H1 (cell line): ENCODE data around the gene ANKRD40. TPM values are rescaled to one million over a fixed set of nuclear protein-coding genes. Genes with fewer than 3 reads are reported as not detected.
A peak's percentile ranks its signal among the peaks of the same experiment; 100 is the strongest.

Experiments used
- CTCF ChIA-PET: fragments of 300-600 bp; sonication (Branson Sonifier 250); formaldehyde crosslinking; loops from one replicate; lab custom pipeline; 2021; ENCODE audit not compliant: partially characterized antibody; lab: Charles Lee
- POLR2A ChIA-PET: fragments of 300-600 bp; sonication (Branson Sonifier 250); formaldehyde crosslinking; loops from one replicate; lab custom pipeline; 2021; ENCODE audit warnings: inconsistent platforms; ENCODE audit not compliant: partially characterized antibody; lab: Charles Lee
- DNase-seq, 2 experiments: peaks; one replicate each; pipeline versions ENCODE4 v3.0.0 to v3.0.0-alpha.2; 2010 to 2022; ENCODE audit warnings: low spot score in 2 of 2, low read depth in 1 of 2, mixed read lengths in 1 of 2
- FAIRE-seq: peaks from 2 replicates; lab custom pipeline; 2011; peaks lifted over from hg19 to GRCh38; lab: Jason Lieb, UNC
- H2AFZ ChIP-seq: 2 replicates; pipeline ENCODE4 v1.8.1; 2012; ENCODE audit warnings: low read length, inconsistent platforms
- H2AK5ac ChIP-seq: 2 replicates; pipeline ENCODE4 v1.6.1; 2013; ENCODE audit warnings: low read depth, low read length
- H2BK120ac ChIP-seq: replicated peaks from 2 replicates; pipeline ENCODE3; 2013; ENCODE audit warnings: low read depth, low read length, inconsistent platforms
- H2BK12ac ChIP-seq: 2 replicates; pipeline ENCODE4 v1.6.1; 2013; ENCODE audit warnings: low read depth, low read length
- H2BK15ac ChIP-seq: 2 replicates; pipeline ENCODE4 v1.6.1; 2013; ENCODE audit warnings: low read length
- H2BK20ac ChIP-seq: 2 replicates; pipeline ENCODE4 v1.6.1; 2013; ENCODE audit warnings: low read length
- H2BK5ac ChIP-seq: 2 replicates; pipeline ENCODE4 v1.6.1; 2013; ENCODE audit warnings: low read depth, low read length
- H3K14ac ChIP-seq: 2 replicates; pipeline ENCODE4 v1.6.1; 2013; ENCODE audit warnings: inconsistent platforms; ENCODE audit not compliant: insufficient read length
- H3K18ac ChIP-seq: 2 replicates; pipeline ENCODE4 v1.6.1; 2013; ENCODE audit warnings: low read length; ENCODE audit errors: extremely low read depth
- H3K23ac ChIP-seq: 2 replicates; pipeline ENCODE4 v1.6.1; 2013; ENCODE audit warnings: inconsistent platforms; ENCODE audit not compliant: insufficient read length
- H3K23me2 ChIP-seq: 2 replicates; pipeline ENCODE4 v1.6.1; 2013; ENCODE audit warnings: low read depth, low read length
- H3K27ac ChIP-seq: 2 replicates; pipeline ENCODE4 v1.6.1; 2011; ENCODE audit warnings: low read depth, low read length, inconsistent platforms
- H3K27me3 ChIP-seq, 4 experiments: replicated peaks in 1 of 4; 1 replicate in 1 of 4; 2 replicates in 3 of 4; pipeline versions ENCODE4 v1.6.1 to v1.8.1; 2011 to 2013; ENCODE audit warnings: low read length in 3 of 4, mild to moderate bottlenecking in 3 of 4, inconsistent platforms in 2 of 4, mixed read lengths in 2 of 4, moderate library complexity in 1 of 4; ENCODE audit not compliant: control insufficient read depth in 3 of 4, insufficient read depth in 3 of 4; ENCODE audit errors: extremely low read depth in 1 of 4
- H3K36me3 ChIP-seq, 4 experiments: 2 replicates each; pipeline versions ENCODE4 v1.6.1 to v1.8.1; 2011 to 2013; ENCODE audit warnings: mild to moderate bottlenecking in 4 of 4, low read length in 3 of 4, moderate library complexity in 2 of 4, control low read depth in 1 of 4, inconsistent platforms in 1 of 4; ENCODE audit not compliant: insufficient read depth in 4 of 4, control insufficient read depth in 2 of 4
- H3K4ac ChIP-seq: replicated peaks from 2 replicates; pipeline ENCODE3; 2013; ENCODE audit warnings: low read length, low read depth, mixed read lengths, inconsistent platforms; ENCODE audit not compliant: insufficient read length
- H3K4me1 ChIP-seq, 4 experiments: replicated peaks in 1 of 4; 1 replicate in 1 of 4; 2 replicates in 3 of 4; pipeline versions ENCODE4 v1.6.1 to v1.8.1; 2011 to 2013; ENCODE audit warnings: low read length in 3 of 4, inconsistent platforms in 2 of 4, mixed read lengths in 1 of 4; ENCODE audit not compliant: insufficient read depth in 4 of 4, control insufficient read depth in 3 of 4
- H3K4me2 ChIP-seq, 2 experiments: 2 replicates each; pipeline versions ENCODE4 v1.6.1 to v1.8.1; 2011 to 2013; ENCODE audit warnings: low read depth in 2 of 2, low read length in 2 of 2, control low read depth in 1 of 2, inconsistent platforms in 1 of 2, mild to moderate bottlenecking in 1 of 2; ENCODE audit not compliant: insufficient read depth in 1 of 2
- H3K4me3 ChIP-seq, 4 experiments: fragments of 200-600, 300-600 bp in 1 of 4; sonication (generic), shearing (Covaris generic), sonication (Bioruptor Twin) in 1 of 4; 2 replicates each; pipeline versions ENCODE4 v1.5.1 to v1.8.1; 2011 to 2016; ENCODE audit warnings: low read length in 4 of 4, low read depth in 3 of 4, control low read depth in 2 of 4, inconsistent platforms in 2 of 4, mild to moderate bottlenecking in 2 of 4, mixed read lengths in 1 of 4, moderate library complexity in 1 of 4; ENCODE audit not compliant: insufficient read depth in 2 of 4; ENCODE audit errors: extremely low read depth in 1 of 4
- H3K56ac ChIP-seq: replicated peaks from 2 replicates; pipeline ENCODE3; 2013; ENCODE audit warnings: low read depth, mild to moderate bottlenecking, mixed read lengths, low read length, inconsistent platforms; ENCODE audit not compliant: insufficient read length
- H3K79me1 ChIP-seq: 2 replicates; pipeline ENCODE4 v1.6.1; 2013; ENCODE audit warnings: low read depth, low read length, control low read depth
- H3K79me2 ChIP-seq, 2 experiments: 2 replicates each; pipeline versions ENCODE4 v1.6.1 to v1.8.1; 2012 to 2013; ENCODE audit warnings: low read length in 2 of 2, mild to moderate bottlenecking in 2 of 2, inconsistent platforms in 1 of 2; ENCODE audit not compliant: insufficient read depth in 2 of 2, control insufficient read depth in 1 of 2
- H3K9ac ChIP-seq, 4 experiments: replicated peaks in 1 of 4; 1 replicate in 1 of 4; 2 replicates in 3 of 4; pipeline versions ENCODE4 v1.6.1 to v1.8.1; 2011 to 2013; ENCODE audit warnings: low read depth in 3 of 4, low read length in 3 of 4, control low read depth in 2 of 4, mild to moderate bottlenecking in 2 of 4, moderate library complexity in 2 of 4, inconsistent platforms in 1 of 4; ENCODE audit errors: extremely low read depth in 1 of 4
- H3K9me3 ChIP-seq, 2 experiments: 2 replicates each; pipeline versions ENCODE4 v1.6.1 to v1.8.1; 2012 to 2013; ENCODE audit warnings: mild to moderate bottlenecking in 2 of 2, moderate library complexity in 2 of 2, control low read depth in 1 of 2, inconsistent platforms in 1 of 2, low read depth in 1 of 2, low read length in 1 of 2, mixed read lengths in 1 of 2; ENCODE audit not compliant: insufficient read depth in 2 of 2
- H4K20me1 ChIP-seq, 2 experiments: replicated peaks in 1 of 2; 2 replicates each; pipeline versions ENCODE3 to v1.8.1; 2011 to 2013; ENCODE audit warnings: inconsistent platforms in 2 of 2, low read length in 2 of 2, mild to moderate bottlenecking in 1 of 2; ENCODE audit not compliant: insufficient read depth in 2 of 2, control insufficient read depth in 1 of 2
- H4K5ac ChIP-seq: 2 replicates; pipeline ENCODE4 v1.6.1; 2013; ENCODE audit warnings: low read length, low read depth, mixed read lengths, inconsistent platforms; ENCODE audit not compliant: insufficient read length
- H4K8ac ChIP-seq: 2 replicates; pipeline ENCODE4 v1.8.0; 2013; ENCODE audit warnings: mild to moderate bottlenecking, moderate library complexity, low read length, inconsistent platforms; ENCODE audit not compliant: insufficient read depth; ENCODE audit errors: extremely low read depth
- H4K91ac ChIP-seq: replicated peaks from 2 replicates; pipeline ENCODE3; 2013; ENCODE audit warnings: low read length, mixed read lengths, inconsistent platforms; ENCODE audit not compliant: insufficient read length
- BACH1 ChIP-seq: IDR thresholded peaks from 2 replicates; pipeline ENCODE4 v1.6.1; 2012; ENCODE audit warnings: low read length, improper control_type of control experiment
- MAFK ChIP-seq: IDR thresholded peaks from 2 replicates; pipeline ENCODE4 v1.6.1; 2012; ENCODE audit warnings: low read depth, mild to moderate bottlenecking, improper control_type of control experiment, low read length
- RNF2 ChIP-seq: fragments of 200-900, 300-1000 bp; sonication (generic); IDR thresholded peaks from 2 replicates; pipeline ENCODE4 v1.7.1; 2016; ENCODE audit warnings: borderline replicate concordance, low read depth, mild to moderate bottlenecking, antibody characterized with exemption, low read length; ENCODE audit not compliant: poor library complexity, severe bottlenecking; ENCODE audit errors: missing control alignments
- WGBS, 2 experiments: shearing (Covaris generic) in 1 of 2; methylation state at CpG; one replicate each; pipeline versions ENCODE4 v1.1.6 to v1.1.7; 2013 to 2015; ENCODE audit warnings: low lambda C conversion rate in 2 of 2, mixed read lengths in 2 of 2, inconsistent platforms in 1 of 2, low coverage in 1 of 2, missing lambda C conversion rate in 1 of 2; ENCODE audit not compliant: insufficient replicate concordance in 2 of 2, insufficient coverage in 1 of 2, insufficient read length in 1 of 2; ENCODE audit errors: extremely low coverage in 1 of 2, missing lambda C conversion rate in 1 of 2; 5-methylcytosine and 5-hydroxymethylcytosine counted together
- polyA plus RNA-seq, 7 experiments: library from polyadenylated mRNA; depleted of rRNA in 3 of 7; stranded (reverse) in 5 of 7; unstranded in 2 of 7; fragments of >200 nt in 5 of 7; fragments of 200-250 nt in 2 of 7; gene quantifications; 1 replicate in 5 of 7; 2 replicates in 1 of 7; 4 replicates in 1 of 7; pipeline versions ENCODE4 v1.2.1 to v1.2.3, GENCODE V29; 2011 to 2013; ENCODE audit warnings: missing spikeins in 2 of 7, mixed read lengths in 2 of 7
- total RNA-seq: library from RNA; stranded (reverse); fragmentation: NEBNext Ultra II Directional; extraction: Animal tissue kit (Norgen Biotek cat#: 25700); gene quantifications from 2 replicates; pipeline ENCODE4 v1.2.1, GENCODE V29; 2021

Gene ANKRD40
- total and polyA plus RNA-seq, 2 of the 8 experiments (the other 6 are each of a cell fraction or from before 2014, with no cell fraction given) = 26.1 to 50.1 TPM

- peak overlapping the region; percentile 77; the same call in 1 of the 2 replicates for H2BK20ac ChIP-seq
- H3K18ac ChIP-seq = peak overlapping the region; percentile 48
- H3K79me2 ChIP-seq = no peaks in the 10 kb centered on the region
- H3K9me3 ChIP-seq = no peaks in the 10 kb centered on the region
- DNase-seq = no peak
- FAIRE-seq = no peak
- POLR2A ChIA-PET = interaction anchor here (0.9 to 1.8 kb wide), 7 partner anchors 8 to 182 kb away, joined by 3 to 6 read pairs (median 3); partner anchors contain the start of gene LUC7L3
- no peak overlapping the region for H2AK5ac ChIP-seq
- H3K36me3 ChIP-seq = no peaks in the 10 kb centered on the region
- no peak overlapping the region for H3K23ac ChIP-seq
- no peak overlapping the region; a peak in 1 of 7 replicates for H3K9ac ChIP-seq
- peak overlapping the region; percentile 31; the same call in 1 of the 2 replicates for H2BK15ac ChIP-seq
- H3K27me3 ChIP-seq = no peaks in the 10 kb centered on the region
- no peak overlapping the region for H4K91ac ChIP-seq
- H3K56ac ChIP-seq = no peak overlapping the region
- peak overlapping the region; percentile 78; the same call in 1 of the 2 replicates for H2BK5ac ChIP-seq
- peak overlapping the region; percentile 31; the same call in 1 of the 2 replicates for H4K8ac ChIP-seq
- H3K4ac ChIP-seq = no peak overlapping the region
- H3K27ac ChIP-seq = no peak overlapping the region
- CTCF ChIA-PET = interaction anchor here (1.0 to 10.0 kb wide), 15 partner anchors 8 to 111 kb away, joined by 3 to 96 read pairs (median 6); no protein-coding TSS in a partner anchor
- no peaks in the 10 kb centered on the region for H4K20me1 ChIP-seq
- H3K4me2 ChIP-seq = no peak overlapping the region; a peak in 1 of 4 replicates
- peaks cover 3 to 8% (median 5%) of the 10 kb centered on the region in 4 experiments; a peak in 6 of 7 replicates for H3K4me1 ChIP-seq
- no peaks in the 10 kb centered on the region for H3K23me2 ChIP-seq
- no peak overlapping the region for H2BK120ac ChIP-seq
- peak overlapping the region; percentile 92 for H2BK12ac ChIP-seq
- H2AFZ ChIP-seq = peak overlapping the region; percentile 88
- H3K4me3 ChIP-seq = no peak overlapping the region
- no peak overlapping the region for H4K5ac ChIP-seq
- no peaks in the 10 kb centered on the region for H3K79me1 ChIP-seq
- 83% methylated on average over 9 of the region's 9 CpGs; no CpG with 5 or more reads in 1 of the 2 experiments for WGBS, 2 experiments
- TF ChIP-seq BACH1 (peak; percentile 96), MAFK (peak; percentile 88), RNF2 (no peak)
- no peak overlapping the region for H3K14ac ChIP-seq
Measured at GRCh38 chr17:50661795-50662391, 45.8 kb downstream of the ANKRD40 start.
